NCI-H446 (cell line): ENCODE results near the gene SCRN1.

Experiments used
- DNase-seq, 2 experiments: peaks; one replicate each; lab custom pipeline; 2025; lab: John Stamatoyannopoulos, UW

Gene SCRN1

DNA sequence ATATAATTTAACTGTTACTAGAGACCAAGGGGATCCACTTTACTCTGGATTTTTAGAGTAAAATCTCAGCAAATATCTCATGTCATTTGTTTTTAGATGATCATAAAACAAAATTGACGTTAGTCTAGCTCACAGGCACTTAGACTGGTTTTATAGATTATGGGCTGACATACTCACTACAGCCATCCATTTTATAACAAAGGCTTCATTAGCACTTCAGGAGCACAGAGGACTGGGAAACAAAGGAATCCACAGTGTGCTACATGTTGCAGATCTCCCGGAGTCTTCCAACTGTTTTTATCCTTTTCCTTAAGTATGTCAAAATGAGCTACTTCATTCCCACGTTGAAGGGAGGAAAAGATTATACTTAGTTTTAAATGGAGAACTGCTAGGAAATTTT lies 15.9 kb upstream of the SCRN1 start:
- DNase-seq: no peak

DNA sequence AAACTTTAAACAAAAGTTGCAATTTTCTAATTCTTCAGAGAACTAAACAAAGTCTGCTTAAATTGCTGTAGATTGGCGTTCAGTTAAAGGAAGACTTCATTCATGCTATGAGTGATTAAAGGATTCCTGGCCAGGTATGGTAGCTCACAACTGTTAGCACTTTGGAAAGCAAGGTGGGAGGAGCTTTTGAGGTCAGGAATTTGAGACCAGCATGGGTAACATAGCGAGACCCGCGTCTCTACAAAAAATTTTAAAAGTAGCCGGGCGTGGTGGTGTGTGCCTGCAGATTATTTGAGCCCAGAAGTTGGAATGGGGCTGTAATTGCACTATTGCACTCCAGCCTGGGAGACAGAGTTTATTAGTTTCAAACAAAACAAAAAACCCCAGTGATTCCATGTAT lies 13.5 kb upstream of the SCRN1 start:
- DNase-seq: no peak

DNA sequence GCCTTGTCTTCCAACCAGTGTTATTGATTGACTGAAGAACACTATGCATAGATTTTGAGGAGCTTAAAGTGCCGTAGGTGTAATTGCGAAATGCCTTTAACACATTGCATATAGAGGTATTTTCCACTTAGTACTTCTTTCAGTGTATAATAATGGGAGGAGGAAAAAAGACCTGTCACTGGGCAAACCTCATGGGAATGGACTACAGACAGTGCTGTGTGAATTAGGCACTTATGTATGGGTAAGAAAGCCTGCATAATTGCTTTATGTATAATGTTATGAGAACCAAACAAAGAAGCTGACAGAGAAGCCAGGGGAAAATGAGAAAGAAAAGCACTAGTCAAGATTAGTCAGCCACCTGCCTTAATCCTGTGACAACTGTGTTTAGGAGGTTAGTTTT lies 12.4 kb upstream of the SCRN1 start:
- DNase-seq: no peak

DNA sequence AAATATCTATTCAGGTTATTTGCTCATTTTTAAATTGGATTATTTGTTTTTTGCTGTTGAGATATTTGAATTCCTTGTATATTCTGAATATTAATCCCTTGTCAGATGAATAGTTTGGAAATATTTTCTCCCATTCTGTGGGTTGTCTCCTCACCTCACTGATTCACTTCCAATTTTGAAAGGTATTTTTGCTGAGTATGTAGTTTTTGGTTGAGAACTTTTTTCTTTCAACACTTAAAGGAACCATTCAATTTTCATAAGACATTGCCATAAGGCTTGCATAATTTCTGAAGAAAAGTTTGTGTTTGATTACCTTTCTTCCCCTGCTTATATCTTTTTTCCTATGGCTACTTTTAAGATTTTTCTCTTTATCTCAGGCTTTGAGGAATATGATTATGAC lies 8.9 kb upstream of the SCRN1 start:
- DNase-seq: no peak

DNA sequence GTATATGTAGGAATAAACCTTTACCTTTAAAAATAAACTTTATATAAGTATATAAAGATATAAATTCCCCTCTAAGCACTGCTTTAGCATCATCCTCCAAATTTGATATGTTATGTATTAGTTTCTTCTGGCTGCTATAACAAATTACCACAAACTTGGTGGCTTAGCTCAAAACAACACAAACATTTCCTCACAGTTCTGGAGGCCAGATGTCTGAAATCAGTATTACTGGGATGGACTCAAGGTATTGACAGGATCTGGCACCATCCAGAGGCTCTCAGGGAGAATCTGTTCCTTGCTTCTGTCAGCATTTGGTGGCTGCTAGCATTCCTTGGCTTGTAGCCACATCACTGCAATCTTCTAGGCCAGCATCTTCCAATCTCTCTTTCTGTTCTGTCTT lies 6.7 kb upstream of the SCRN1 start:
- no peak for DNase-seq

DNA sequence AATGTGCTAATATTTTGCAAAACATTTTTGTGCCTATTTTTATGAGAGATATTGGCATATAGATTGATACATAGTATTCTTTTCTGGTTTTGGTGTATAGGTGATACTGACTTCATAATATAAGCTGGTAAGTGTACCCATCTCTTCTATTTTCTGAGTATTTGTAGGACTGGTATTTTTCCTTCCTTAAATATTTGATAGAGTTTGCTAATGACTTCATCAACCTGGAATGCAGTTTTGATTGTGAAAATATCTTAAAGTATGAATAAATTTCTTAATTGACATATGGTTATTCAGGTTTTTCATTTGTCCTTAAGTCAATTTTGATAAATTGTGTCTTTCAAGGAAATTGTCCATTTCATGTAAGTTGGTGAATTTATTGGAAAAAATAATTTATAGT lies 6.1 kb upstream of the SCRN1 start:
- DNase-seq: no peak

DNA sequence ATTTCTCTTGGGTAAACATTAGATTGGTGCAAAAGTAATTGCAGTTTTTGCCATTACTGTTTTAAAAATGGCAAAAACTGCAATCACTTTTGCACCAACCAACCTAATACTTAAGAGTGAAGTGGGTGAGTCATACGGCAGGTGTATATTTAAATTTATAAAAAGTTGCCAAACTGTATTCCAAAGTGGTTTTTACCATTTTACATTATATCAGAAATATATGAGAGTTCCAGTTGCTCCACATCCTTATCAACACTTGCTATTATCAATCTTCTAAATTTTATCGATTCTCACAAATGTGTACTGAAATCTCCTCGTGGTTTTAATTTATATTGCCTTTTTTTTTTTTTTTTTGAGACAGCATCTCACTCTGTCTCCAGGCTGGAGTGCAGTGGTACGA lies 3.5 kb upstream of the SCRN1 start:
- no peak for DNase-seq

DNA sequence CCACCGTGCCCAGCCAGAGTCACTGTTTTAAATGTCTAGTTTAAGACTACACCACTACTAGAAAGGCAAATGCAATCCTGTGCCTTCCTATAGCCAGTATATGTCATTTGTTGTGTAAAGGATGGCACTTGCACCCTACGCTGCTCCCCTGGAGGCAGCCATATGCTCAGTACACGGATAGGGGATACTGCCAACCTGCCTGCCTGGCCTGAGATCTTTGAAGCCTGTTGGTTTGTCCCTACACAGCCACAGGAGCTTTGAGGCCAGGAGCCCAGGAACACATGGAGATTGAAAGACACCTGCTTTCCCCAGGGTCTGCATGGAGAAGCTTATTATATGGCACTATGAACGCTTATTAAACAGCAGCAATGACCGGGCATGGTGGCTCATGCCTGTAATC lies 2.3 kb upstream of the SCRN1 start:
- no peak for DNase-seq

DNA sequence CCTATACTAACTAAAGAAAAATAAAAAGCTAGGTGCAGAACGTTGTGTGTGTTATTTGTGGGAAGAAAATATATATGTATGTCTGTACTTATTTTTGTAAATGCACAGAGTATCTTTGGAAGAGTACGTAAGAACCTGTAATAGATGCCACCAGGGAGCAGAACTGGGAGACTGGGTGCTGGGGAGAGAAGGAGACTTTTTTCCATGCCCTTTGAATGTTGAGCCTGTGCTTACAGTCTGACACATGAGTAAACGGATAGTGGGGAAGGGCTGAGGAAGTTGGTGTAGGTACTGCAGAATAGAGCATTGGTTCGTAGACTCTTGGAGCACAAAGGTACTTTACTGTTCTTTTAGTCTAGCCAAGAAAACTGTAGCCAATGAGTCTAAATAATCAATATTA lies 1.3 kb upstream of the SCRN1 start:
- DNase-seq: no peak

DNA sequence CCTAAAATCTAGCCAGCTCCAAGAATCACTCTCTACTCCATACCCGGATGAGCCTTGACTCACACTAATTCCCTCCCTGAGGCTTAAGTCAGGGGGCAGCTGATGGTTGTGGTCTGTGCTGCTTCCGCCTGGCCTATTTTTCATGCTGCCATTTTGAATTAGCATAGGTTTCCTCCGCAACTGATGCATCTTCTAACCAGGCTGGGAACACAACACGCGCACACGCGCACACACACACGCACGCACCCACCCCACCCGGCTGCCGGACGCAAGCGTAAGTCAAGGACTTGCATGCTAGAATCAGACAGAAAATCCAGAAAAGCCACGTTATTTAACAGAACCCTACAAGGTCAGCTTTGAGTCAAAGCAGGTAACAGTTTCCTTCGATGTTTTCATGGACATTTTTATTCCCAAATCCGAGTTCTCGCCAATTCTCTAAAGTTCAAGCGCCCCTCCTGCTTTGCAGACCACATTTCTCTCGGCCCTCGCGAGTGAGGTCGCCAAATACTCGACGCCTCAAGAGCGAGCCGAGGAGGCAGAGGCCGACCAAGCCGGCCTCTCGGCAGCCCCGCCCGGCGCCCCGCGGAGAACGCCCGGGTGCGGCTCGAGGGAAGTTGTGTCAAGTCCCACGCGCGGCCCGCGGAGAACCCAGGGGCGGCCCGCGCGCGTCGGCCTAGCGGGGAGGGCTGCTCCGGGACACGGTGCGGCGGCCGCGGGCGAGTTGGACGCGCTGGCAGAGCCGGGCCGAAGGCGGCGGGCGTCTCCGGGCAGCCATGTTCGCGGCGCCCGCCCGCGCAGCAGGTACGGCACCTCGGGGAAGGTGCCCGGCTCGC lies 961 bp downstream of the SCRN1 start:
- peak; percentile 63 to 86 for DNase-seq

DNA sequence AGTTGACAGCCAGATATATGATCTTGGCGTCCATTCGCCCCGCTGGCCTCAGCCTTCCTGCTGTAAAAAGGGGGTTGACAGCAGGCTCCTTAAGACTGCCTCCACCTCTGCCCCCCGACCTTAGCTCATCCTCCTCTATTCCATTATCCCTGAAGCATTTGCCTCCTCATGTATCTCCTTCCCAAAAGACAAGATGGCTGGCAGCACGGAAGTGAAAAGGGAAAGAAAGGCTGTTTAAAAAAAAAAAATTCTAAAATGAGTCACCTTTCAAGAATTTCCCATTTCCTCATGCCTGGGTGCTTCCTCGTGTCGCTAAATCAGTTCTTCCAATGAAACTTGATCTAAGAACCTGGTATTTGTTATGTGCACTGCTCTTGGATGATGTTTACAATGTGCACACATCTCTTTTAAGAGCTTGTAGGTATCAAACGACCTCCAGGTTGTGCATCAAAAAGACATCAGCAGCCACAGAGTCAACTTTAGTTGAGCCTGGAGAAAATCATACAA lies 1.7 kb downstream of the SCRN1 start:
- peak; percentile 72 to 73 for DNase-seq

DNA sequence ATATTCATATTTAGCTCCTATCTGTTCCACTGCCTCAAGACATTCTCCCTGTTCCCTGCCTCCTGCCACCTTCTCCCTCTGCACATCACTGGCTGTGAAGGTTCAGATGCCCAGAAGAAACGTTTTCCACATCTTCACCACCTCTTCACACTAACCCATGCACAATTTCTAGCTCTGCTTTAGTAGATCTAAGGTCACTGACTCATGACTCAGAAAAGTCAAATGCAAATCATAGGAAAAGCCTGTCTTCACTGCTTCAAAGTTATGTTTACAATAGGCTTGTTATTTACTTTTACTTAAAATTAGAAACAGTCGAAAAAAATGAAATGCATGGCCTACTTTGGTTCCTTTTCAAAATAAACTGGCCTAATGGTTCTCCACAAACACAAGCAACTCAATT lies 2.5 kb downstream of the SCRN1 start:
- DNase-seq: no peak

DNA sequence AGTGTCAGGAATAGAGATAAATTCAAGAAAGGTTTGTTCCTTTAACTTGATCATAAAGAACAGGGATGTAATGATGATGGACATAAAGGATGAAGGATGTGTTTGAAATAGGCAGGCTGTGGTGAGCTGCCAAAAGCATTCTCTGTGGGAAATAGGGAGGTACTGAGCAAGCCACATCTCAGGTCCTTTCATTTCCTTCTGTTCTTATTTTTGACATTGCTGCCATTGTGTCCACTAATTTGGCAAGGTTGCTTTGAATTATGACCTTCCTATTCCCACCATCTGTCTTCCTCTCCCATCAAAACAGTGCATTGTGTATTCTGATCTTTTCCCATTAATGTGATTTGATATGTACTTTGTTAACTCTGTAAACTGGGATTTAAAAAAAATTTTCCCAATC lies 9.4 kb downstream of the SCRN1 start:
- DNase-seq: no peak

DNA sequence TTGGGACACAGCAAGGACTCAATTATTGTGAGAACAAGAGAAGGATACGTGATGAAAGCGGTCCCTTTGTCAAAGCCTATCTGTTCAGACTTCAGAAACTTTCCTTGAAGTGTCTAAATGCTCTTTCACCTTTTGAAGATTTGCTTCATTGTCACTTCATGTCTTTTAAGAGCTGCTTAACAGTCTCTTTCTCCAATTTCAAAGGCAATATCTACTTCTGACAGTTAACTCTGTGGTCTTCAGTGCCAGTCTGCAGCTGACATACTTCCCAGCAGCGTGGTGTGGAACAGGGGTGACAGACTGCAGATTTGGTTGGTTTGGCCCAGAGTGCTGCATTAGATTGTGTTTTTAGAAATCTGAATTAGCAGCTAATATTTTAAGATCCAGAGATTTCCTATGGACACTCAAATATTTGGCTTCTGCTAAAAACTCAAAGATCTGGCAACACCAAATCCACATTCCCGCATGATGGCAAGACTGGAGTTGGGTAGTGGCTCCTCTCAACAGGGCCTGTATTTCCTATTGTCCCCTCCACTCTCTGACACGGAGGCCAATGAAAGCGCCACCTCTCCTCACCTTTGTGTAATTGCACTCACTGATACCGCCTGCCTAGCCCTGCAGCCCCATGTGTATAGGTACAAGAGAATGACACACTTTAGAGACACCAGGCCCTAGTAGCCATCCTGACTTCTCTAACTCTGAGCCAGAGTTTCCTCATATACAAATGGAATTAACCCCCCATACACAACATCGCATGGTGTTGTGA lies 11.5 kb downstream of the SCRN1 start:
- DNase-seq: no peak

DNA sequence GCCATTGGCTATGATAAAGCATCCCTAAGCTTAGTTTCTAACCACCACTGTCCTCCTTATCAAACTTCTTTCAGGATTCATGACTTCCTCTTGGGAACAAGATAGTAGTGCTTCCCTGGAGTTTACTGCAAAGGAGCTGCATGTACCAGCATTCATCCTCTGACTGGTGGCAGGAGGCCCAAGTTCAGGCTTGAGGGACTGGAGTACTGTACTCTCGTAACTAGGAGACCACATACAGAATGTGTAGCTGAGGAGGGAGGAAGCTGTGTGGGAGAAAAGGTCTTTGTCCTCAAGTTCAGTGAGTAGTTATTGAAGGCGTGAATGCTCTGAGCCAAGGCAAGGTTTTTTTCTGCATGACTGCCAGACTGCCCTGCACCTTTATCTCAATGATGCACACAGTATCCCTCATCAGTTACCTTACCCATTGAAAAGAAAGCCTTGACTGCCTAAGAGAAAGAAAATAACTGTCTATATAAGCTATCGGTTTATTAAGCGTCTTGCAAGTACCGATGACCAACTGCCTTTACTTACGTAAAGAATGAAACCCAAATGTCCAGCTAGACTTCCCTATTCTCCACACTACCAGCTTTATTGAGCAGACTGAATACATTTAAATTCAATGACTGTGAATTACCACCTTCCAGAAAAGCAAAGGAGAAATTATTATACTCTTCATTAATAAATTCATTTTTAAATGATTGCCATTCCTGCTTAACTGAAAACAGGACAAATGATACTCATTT lies 12.8 kb downstream of the SCRN1 start:
- no peak for DNase-seq

DNA sequence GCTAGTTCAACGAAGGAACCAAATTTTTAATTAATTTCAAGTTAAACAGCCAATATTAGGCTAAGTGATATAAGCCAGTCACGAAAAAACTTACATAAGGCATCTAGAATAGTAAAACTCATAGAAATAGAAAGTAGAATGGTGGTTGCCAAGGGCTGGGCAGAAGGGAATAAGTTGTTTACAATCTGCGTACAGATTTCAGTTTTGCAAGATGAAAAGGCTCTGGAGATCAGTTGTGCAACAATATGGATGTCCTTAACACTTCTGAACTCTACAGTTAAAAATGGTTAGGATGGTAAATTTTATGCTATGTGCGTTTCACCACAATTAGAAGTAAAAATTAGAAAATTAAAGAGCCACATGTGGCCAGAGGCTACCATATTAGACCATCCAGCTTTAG lies 13.3 kb downstream of the SCRN1 start:
- no peak for DNase-seq

DNA sequence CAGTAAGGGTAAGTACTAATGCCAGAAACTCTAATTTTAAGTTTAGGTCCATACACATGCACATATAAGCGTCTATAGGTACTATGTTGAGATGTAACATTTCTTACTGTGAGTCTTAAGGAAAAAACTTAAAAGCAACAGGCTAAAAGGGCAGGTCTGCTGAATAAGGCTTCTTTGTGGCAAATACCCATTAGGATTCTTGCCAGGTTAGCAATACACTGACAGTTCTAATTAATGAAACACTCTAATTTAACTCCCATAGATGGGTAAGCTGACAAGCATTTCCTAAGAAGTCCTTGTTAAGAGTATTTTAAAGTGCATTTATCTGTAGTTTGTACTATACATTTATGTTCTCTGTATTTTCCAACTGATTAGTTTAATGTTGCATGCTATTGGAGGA lies 14.0 kb downstream of the SCRN1 start:
- no peak for DNase-seq

DNA sequence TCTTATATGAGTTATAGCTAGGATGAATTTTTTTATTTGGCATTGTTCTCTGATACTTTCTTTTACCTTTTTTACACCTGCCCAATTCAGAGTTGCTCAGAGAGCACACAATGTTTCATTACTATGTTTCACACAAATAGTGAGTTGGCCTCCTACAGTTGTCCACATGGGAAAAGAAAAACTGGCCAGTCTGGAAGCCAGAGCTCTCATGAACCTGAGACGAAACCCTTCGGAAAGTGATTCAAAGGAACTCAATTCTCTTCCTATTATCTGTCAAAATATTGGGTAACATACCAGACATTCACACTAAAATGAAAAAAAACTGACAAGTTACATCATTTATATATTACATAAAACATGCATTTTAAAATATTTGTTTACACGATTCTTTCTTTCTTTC lies 15.3 kb downstream of the SCRN1 start:
- DNase-seq: no peak

DNA sequence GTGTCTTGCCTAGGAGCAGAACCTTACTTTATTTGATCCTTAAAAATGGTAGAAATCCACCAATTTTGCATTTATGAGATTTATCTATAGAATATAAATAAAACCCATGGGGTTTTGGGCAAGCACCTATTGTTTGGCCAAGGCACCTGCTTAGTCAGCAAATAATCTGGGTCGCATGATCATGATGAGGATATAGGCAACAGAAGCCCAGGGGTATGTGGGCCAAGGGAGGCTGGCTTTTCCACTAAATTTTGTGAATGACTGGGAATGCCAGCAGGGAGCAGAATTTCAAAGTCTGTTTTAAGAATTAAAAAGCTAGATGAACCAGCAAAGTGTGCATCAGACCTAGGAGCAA lies 17.3 kb downstream of the SCRN1 start:
- no peak for DNase-seq

DNA sequence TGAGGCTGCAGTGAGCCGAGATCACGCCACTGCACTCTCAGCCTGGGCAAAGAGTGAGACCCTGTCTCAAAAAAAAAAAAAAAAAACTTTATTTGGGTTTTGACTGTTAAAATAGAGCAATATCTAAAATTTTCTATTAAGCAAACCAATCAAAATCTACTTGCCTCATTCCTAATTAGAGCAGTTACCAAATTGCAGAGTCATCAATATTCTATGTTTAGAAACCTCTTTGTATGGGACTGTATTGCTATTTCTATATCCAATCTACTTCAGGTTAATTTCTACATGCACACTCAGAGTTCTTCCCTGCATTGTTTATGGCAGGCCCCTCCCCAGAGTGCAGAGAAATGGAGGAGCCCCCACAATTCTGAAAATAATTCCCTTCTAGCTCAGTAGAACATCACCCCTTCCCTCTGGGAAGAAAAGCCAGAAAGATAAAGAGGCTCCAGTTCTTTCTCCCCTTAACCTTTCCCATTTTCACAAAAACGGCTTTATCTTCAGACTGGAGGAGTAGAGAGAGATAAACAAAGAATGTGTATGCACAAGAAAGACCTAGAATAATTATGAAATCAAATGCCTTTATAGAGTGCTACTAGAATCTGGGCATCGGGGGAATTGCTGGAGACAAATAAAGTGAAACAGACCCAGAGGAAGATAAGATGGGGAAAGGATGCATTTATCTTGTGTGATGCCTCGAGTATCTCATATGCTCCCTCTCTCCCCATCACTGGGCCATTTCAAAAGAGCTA lies 17.9 kb downstream of the SCRN1 start:
- no peak for DNase-seq

DNA sequence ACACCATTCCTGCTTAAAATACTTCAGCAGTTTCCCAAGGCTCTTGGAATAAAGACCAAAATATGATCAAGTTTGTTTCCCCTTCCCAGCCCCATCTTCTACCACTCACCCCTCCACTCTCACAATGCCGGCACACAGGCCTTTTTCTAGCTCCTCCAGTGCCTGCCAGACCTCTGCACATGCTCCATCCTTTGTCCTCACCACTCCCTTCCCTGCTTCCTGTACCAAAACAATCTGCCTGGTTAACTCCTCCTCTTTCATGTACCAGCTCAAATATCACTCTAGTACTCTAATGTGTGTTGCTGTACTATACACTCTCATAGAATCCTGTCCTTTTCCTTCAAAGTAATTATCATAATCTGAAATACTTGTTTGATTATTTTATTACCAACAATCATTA lies 19.4 kb downstream of the SCRN1 start:
- DNase-seq: no peak

DNA sequence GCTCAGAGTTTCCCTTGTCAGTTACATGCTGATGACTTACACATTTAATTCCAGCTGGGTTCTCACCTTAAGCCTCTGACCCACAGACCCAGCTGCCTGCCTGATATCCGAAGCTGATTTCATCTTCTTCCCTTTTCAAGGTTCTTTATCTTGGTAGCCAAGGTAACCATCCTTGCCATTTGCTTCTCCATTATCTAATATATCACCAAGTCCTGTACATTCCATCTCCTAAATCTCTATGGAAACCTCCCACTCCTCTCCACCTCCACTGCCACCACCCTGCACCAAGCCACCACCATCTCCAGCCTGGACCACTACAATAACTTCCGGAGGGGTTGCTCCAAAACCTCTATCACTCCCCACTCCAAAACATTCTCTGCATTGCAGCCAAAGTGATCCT lies 19.9 kb downstream of the SCRN1 start:
- DNase-seq: no peak
